HepG2 (cell line): Measurements from ENCODE around the gene PPP2R1B. TPM values are rescaled to one million over a fixed set of nuclear protein-coding genes. Genes with fewer than 3 reads are reported as not detected.

Source experiments
- ELF3 ChIP-seq: IDR thresholded peaks from 2 replicates; pipeline ENCODE4 v1.6.1; 2016; ENCODE audit warnings: missing genetic modification reagents, missing compliant biosample characterization
- FOXK1 ChIP-seq: sonication (generic); formaldehyde crosslinking; IDR thresholded peaks from 2 replicates; pipeline ENCODE4 v1.4.0; 2020; ENCODE audit warnings: low read depth, missing genetic modification reagents, borderline replicate concordance
- HIVEP1 ChIP-seq: sonication (generic); formaldehyde crosslinking; IDR thresholded peaks from 2 replicates; pipeline ENCODE4 v1.4.0; 2020; ENCODE audit warnings: mild to moderate bottlenecking, missing genetic modification reagents
- SRY ChIP-seq: sonication (generic); formaldehyde crosslinking; IDR thresholded peaks from 2 replicates; pipeline ENCODE4 v1.8.0; 2022; ENCODE audit warnings: mild to moderate bottlenecking, missing genetic modification reagents
- ZBTB42 ChIP-seq: sonication (generic); formaldehyde crosslinking; IDR thresholded peaks from 2 replicates; pipeline ENCODE4 v1.5.0; 2020; ENCODE audit warnings: mild to moderate bottlenecking, missing genetic modification reagents
- ZNF232 ChIP-seq: sonication (generic); formaldehyde crosslinking; IDR thresholded peaks from 2 replicates; pipeline ENCODE4 v1.4.0; 2020; ENCODE audit warnings: missing genetic modification reagents, borderline replicate concordance
- ZNF607 ChIP-seq: sonication (generic); formaldehyde crosslinking; IDR thresholded peaks from 2 replicates; pipeline ENCODE4 v1.5.1; 2020; ENCODE audit warnings: missing genetic modification reagents, mild to moderate bottlenecking, borderline replicate concordance
- ZNF780A ChIP-seq: sonication (generic); formaldehyde crosslinking; IDR thresholded peaks from 2 replicates; pipeline ENCODE4 v1.8.0; 2022; ENCODE audit warnings: mild to moderate bottlenecking, missing genetic modification reagents, moderate library complexity
- ZNF883 ChIP-seq: sonication (generic); formaldehyde crosslinking; IDR thresholded peaks from 2 replicates; pipeline ENCODE4 v1.5.1; 2020; ENCODE audit warnings: mild to moderate bottlenecking, missing genetic modification reagents; ENCODE audit errors: not compliant biosample characterization
- polyA plus RNA-seq, 8 experiments: library from polyadenylated mRNA; depleted of rRNA in 3 of 8; stranded (reverse) in 7 of 8; unstranded in 1 of 8; fragments of >200 nt; fragmentation: Illumina TruSeq in 4 of 8; extraction: Trizol in 4 of 8; gene quantifications; 2 replicates each; pipeline versions ENCODE4 v1.2.1 to v1.2.3, GENCODE V29; 2011 to 2016; ENCODE audit warnings: low read depth in 4 of 8, missing spikeins in 1 of 8, mixed read lengths in 1 of 8; ENCODE audit not compliant: insufficient read depth in 1 of 8
- total RNA-seq, 5 experiments: library from RNA; depleted of rRNA; stranded (reverse); fragments of >200 nt; fragmentation: Illumina TruSeq; extraction: Trizol; gene quantifications; 2 replicates each; pipeline ENCODE4 v1.2.3, GENCODE V29; 2016; ENCODE audit warnings: low read depth in 1 of 5
- TF ChIP-seq, protein P1 (sequence below): sonication (generic); formaldehyde crosslinking; IDR thresholded peaks from 2 replicates; pipeline ENCODE4 v1.4.0; 2020; ENCODE audit warnings: missing genetic modification reagents
- TF ChIP-seq, protein P2 (sequence below): sonication (generic); formaldehyde crosslinking; conservative IDR thresholded peaks from 2 replicates; pipeline ENCODE4 v1.4.0; 2020; ENCODE audit warnings: mild to moderate bottlenecking, missing genetic modification reagents, moderate library complexity
- TF ChIP-seq, protein P3 (sequence below): sonication (generic); formaldehyde crosslinking; IDR thresholded peaks from one replicate; pipeline ENCODE4 v1.5.1; 2020; ENCODE audit warnings: mild to moderate bottlenecking, missing genetic modification reagents; ENCODE audit errors: not compliant biosample characterization
- TF ChIP-seq, protein P4 (sequence below): IDR thresholded peaks from 2 replicates; pipeline ENCODE4 v1.6.1; 2016; ENCODE audit warnings: control low read depth
- TF ChIP-seq, protein P5 (sequence below): IDR thresholded peaks from 2 replicates; pipeline ENCODE4 v1.6.1; 2018; ENCODE audit warnings: missing genetic modification reagents, mild to moderate bottlenecking, missing compliant biosample characterization

Gene PPP2R1B
- total and polyA plus RNA-seq, 2 of the 13 experiments (the other 11 are each of a cell fraction or from before 2014, with no cell fraction given): 22.1 to 56.8 TPM

DNA sequence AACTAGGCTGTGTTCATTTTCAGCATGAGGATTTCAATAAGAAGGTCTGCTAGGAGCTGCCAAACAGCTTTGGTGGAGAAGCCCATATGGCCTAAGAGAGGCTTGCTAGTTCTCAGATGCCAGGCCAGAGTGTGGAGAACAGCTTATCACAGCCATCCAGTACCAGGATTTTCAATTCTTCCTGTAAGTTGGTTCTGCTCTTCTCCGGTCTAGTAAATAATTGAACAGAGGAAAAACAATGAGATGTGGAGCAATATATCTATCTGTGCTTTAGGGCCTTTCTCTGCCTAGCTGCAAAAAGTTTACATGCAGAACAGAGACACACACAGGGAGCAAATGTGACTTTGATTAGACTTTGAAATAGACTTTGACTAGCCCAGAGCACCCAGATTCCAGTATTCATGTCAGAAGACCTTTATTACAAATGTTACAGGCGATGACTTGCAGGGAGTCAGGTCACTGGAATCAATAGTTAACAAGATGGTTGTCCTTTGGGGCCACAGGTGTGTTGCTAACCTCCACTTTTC, 19.8 kb upstream of the PPP2R1B start (continued):
- TF ChIP-seq ELF3 (peak; percentile 35; the same call in 1 of the 2 replicates), ZNF883 (CRISPR knock-in tag) (no peak), HIVEP1 (CRISPR knock-in tag) (no peak), ZNF232 (CRISPR knock-in tag) (no peak; the same call in 1 of the 2 replicates), ZNF780A (no peak), FOXK1 (CRISPR knock-in tag) (peak; percentile 36; the same call in 1 of the 2 replicates), ZBTB42 (CRISPR knock-in tag) (no peak), SRY (CRISPR knock-in tag) (no peak), ZNF607 (CRISPR knock-in tag) (no peak)
- TF ChIP-seq, protein P1, sequence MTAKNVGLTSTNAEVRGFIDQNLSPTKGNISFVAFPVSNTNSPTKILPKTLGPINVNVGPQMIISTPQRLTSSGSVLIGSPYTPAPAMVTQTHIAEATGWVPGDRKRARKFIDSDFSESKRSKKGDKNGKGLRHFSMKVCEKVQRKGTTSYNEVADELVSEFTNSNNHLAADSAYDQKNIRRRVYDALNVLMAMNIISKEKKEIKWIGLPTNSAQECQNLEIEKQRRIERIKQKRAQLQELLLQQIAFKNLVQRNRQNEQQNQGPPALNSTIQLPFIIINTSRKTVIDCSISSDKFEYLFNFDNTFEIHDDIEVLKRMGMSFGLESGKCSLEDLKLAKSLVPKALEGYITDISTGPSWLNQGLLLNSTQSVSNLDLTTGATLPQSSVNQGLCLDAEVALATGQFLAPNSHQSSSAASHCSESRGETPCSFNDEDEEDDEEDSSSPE (CRISPR knock-in tag): no peak
- TF ChIP-seq, protein P2, sequence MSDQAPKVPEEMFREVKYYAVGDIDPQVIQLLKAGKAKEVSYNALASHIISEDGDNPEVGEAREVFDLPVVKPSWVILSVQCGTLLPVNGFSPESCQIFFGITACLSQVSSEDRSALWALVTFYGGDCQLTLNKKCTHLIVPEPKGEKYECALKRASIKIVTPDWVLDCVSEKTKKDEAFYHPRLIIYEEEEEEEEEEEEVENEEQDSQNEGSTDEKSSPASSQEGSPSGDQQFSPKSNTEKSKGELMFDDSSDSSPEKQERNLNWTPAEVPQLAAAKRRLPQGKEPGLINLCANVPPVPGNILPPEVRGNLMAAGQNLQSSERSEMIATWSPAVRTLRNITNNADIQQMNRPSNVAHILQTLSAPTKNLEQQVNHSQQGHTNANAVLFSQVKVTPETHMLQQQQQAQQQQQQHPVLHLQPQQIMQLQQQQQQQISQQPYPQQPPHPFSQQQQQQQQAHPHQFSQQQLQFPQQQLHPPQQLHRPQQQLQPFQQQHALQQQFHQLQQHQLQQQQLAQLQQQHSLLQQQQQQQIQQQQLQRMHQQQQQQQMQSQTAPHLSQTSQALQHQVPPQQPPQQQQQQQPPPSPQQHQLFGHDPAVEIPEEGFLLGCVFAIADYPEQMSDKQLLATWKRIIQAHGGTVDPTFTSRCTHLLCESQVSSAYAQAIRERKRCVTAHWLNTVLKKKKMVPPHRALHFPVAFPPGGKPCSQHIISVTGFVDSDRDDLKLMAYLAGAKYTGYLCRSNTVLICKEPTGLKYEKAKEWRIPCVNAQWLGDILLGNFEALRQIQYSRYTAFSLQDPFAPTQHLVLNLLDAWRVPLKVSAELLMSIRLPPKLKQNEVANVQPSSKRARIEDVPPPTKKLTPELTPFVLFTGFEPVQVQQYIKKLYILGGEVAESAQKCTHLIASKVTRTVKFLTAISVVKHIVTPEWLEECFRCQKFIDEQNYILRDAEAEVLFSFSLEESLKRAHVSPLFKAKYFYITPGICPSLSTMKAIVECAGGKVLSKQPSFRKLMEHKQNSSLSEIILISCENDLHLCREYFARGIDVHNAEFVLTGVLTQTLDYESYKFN (CRISPR knock-in tag): peak; percentile 79
- TF ChIP-seq, protein P3, sequence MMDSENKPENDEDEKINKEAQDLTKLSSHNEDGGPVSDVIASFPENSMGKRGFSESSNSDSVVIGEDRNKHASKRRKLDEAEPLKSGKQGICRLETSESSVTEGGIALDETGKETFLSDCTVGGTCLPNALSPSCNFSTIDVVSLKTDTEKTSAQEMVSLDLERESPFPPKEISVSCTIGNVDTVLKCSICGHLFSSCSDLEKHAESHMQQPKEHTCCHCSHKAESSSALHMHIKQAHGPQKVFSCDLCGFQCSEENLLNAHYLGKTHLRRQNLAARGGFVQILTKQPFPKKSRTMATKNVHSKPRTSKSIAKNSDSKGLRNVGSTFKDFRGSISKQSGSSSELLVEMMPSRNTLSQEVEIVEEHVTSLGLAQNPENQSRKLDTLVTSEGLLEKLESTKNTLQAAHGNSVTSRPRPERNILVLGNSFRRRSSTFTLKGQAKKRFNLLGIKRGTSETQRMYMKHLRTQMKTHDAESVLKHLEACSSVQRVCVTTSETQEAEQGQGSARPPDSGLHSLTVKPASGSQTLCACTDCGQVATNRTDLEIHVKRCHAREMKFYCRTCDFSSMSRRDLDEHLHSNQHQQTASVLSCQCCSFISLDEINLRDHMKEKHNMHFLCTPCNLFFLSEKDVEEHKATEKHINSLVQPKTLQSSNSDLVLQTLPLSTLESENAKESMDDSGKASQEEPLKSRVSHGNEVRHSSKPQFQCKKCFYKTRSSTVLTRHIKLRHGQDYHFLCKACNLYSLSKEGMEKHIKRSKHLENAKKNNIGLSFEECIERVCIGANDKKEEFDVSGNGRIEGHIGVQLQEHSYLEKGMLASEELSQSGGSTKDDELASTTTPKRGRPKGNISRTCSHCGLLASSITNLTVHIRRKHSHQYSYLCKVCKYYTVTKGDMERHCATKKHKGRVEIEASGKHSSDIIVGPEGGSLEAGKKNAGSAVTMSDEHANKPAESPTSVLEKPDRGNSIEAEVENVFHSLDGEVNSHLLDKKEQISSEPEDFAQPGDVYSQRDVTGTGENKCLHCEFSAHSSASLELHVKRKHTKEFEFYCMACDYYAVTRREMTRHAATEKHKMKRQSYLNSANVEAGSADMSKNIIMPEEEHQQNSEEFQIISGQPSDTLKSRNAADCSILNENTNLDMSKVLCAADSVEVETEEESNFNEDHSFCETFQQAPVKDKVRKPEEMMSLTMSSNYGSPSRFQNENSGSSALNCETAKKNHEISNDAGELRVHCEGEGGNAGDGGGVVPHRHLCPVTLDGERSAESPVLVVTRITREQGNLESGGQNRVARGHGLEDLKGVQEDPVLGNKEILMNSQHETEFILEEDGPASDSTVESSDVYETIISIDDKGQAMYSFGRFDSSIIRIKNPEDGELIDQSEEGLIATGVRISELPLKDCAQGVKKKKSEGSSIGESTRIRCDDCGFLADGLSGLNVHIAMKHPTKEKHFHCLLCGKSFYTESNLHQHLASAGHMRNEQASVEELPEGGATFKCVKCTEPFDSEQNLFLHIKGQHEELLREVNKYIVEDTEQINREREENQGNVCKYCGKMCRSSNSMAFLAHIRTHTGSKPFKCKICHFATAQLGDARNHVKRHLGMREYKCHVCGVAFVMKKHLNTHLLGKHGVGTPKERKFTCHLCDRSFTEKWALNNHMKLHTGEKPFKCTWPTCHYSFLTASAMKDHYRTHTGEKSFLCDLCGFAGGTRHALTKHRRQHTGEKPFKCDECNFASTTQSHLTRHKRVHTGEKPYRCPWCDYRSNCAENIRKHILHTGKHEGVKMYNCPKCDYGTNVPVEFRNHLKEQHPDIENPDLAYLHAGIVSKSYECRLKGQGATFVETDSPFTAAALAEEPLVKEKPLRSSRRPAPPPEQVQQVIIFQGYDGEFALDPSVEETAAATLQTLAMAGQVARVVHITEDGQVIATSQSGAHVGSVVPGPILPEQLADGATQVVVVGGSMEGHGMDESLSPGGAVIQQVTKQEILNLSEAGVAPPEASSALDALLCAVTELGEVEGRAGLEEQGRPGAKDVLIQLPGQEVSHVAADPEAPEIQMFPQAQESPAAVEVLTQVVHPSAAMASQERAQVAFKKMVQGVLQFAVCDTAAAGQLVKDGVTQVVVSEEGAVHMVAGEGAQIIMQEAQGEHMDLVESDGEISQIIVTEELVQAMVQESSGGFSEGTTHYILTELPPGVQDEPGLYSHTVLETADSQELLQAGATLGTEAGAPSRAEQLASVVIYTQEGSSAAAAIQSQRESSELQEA (CRISPR knock-in tag): no peak
- TF ChIP-seq, protein P4, sequence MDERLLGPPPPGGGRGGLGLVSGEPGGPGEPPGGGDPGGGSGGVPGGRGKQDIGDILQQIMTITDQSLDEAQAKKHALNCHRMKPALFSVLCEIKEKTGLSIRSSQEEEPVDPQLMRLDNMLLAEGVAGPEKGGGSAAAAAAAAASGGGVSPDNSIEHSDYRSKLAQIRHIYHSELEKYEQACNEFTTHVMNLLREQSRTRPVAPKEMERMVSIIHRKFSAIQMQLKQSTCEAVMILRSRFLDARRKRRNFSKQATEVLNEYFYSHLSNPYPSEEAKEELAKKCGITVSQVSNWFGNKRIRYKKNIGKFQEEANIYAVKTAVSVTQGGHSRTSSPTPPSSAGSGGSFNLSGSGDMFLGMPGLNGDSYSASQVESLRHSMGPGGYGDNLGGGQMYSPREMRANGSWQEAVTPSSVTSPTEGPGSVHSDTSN (CRISPR knock-in tag): 0 out of 2 replicates have a peak, but pooled peaks have one; percentile 4
- TF ChIP-seq, protein P5, sequence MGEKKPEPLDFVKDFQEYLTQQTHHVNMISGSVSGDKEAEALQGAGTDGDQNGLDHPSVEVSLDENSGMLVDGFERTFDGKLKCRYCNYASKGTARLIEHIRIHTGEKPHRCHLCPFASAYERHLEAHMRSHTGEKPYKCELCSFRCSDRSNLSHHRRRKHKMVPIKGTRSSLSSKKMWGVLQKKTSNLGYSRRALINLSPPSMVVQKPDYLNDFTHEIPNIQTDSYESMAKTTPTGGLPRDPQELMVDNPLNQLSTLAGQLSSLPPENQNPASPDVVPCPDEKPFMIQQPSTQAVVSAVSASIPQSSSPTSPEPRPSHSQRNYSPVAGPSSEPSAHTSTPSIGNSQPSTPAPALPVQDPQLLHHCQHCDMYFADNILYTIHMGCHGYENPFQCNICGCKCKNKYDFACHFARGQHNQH (CRISPR knock-in tag): no peak
